KMS-11 (cell line): ENCODE measurements around the gene C3AR1.
"Not testable (repeated sequence)": the region's sequence is repeated elsewhere in the genome, so short reads cannot be mapped to it uniquely, and the experiment has no call there.

Source experiments
- H2AFZ ChIP-seq: fragments of 200-600 bp; sonication (generic); 2 replicates; pipeline ENCODE4 v1.6.1; 2016; ENCODE audit warnings: antibody characterized with exemption, mixed run types, low read depth
- H3K27ac ChIP-seq: fragments of 200-600 bp; sonication (generic); 2 replicates; pipeline ENCODE4 v1.6.1; 2016; ENCODE audit warnings: mild to moderate bottlenecking, mixed run types
- H3K27me3 ChIP-seq: fragments of 200-600 bp; sonication (generic); 2 replicates; pipeline ENCODE4 v1.6.1; 2017; ENCODE audit warnings: mild to moderate bottlenecking, low read depth, mixed run types, moderate library complexity; ENCODE audit not compliant: insufficient read depth
- H3K36me3 ChIP-seq: fragments of 200-600 bp; sonication (generic); 2 replicates; pipeline ENCODE4 v1.6.1; 2017; ENCODE audit warnings: mild to moderate bottlenecking, mixed run types; ENCODE audit not compliant: insufficient read depth
- H3K4me1 ChIP-seq: fragments of 200-600 bp; sonication (generic); 2 replicates; pipeline ENCODE4 v1.6.1; 2016; ENCODE audit warnings: mild to moderate bottlenecking, low read depth, mixed run types; ENCODE audit not compliant: poor library complexity, severe bottlenecking
- H3K4me2 ChIP-seq: fragments of 200-600 bp; sonication (generic); 2 replicates; pipeline ENCODE4 v1.7.0; 2016; ENCODE audit warnings: mild to moderate bottlenecking, mixed run types
- H3K4me3 ChIP-seq: fragments of 200-600 bp; sonication (generic); IDR thresholded peaks from 2 replicates; pipeline ENCODE4 v1.6.1; 2017; ENCODE audit warnings: low read depth, low read length, mixed read lengths; ENCODE audit not compliant: insufficient read depth
- H3K79me2 ChIP-seq: fragments of 200-600 bp; sonication (generic); 2 replicates; pipeline ENCODE4 v1.6.1; 2016; ENCODE audit warnings: low read depth, mixed run types; ENCODE audit not compliant: insufficient read depth
- H3K9ac ChIP-seq: fragments of 200-600 bp; sonication (generic); 2 replicates; pipeline ENCODE4 v1.6.1; 2016; ENCODE audit warnings: mild to moderate bottlenecking, mixed run types
- H4K20me1 ChIP-seq: fragments of 200-600 bp; sonication (generic); 2 replicates; pipeline ENCODE4 v1.6.1; 2016; ENCODE audit warnings: mild to moderate bottlenecking, mixed run types; ENCODE audit not compliant: insufficient read depth
- CTCF ChIP-seq: fragments of 200-600 bp; sonication (generic); conservative IDR thresholded peaks from 2 replicates; pipeline ENCODE4 v1.6.1; 2017; ENCODE audit warnings: low read depth, mild to moderate bottlenecking, antibody characterized with exemption, low read length, moderate library complexity, mixed read lengths

C3AR1 gene

GRCh38 chr12:8093291-8093690 is 27.1 kb upstream of the C3AR1 start:
- TF ChIP-seq CTCF = no peak
- Histone ChIP-seq H3K27ac (no peak overlapping the region), H3K4me3 (no peak overlapping the region), H3K79me2 (peaks cover 11% of the 10 kb centered on the region), H3K9ac (no peak overlapping the region), H3K36me3 (no peaks in the 10 kb centered on the region), H3K4me2 (no peak overlapping the region), H3K4me1 (no peaks in the 10 kb centered on the region), H2AFZ (no peak overlapping the region), H3K27me3 (no peaks in the 10 kb centered on the region), H4K20me1 (no peaks in the 10 kb centered on the region)

GRCh38 chr12:8089716-8090115 is 23.6 kb upstream of the C3AR1 start:
- Histone ChIP-seq H3K4me2 (no peak overlapping the region), H3K27me3 (no peaks in the 10 kb centered on the region), H3K79me2 (peaks cover 39% of the 10 kb centered on the region), H4K20me1 (no peaks in the 10 kb centered on the region), H3K4me3 (no peak overlapping the region), H2AFZ (no peak overlapping the region), H3K4me1 (peaks cover 20% of the 10 kb centered on the region), H3K9ac (no peak overlapping the region), H3K27ac (no peak overlapping the region), H3K36me3 (no peaks in the 10 kb centered on the region)
- no peak for TF ChIP-seq CTCF

- Histone ChIP-seq H3K79me2 (peaks cover 44% of the 10 kb centered on the region), H3K4me1 (peaks cover 20% of the 10 kb centered on the region)
- H3K9ac ChIP-seq, H2AFZ ChIP-seq, H3K27ac ChIP-seq, H3K36me3 ChIP-seq, H3K4me3 ChIP-seq, H3K27me3 ChIP-seq, H4K20me1 ChIP-seq, H3K4me2 ChIP-seq: not testable (repeated sequence)
Measured at GRCh38 chr12:8089277-8089676, 23.1 kb upstream of the C3AR1 start.

- Histone ChIP-seq H3K4me2 (no peak overlapping the region), H3K4me1 (peaks cover 26% of the 10 kb centered on the region), H3K79me2 (peaks cover 51% of the 10 kb centered on the region), H4K20me1 (no peaks in the 10 kb centered on the region), H3K9ac (no peak overlapping the region), H3K36me3 (no peaks in the 10 kb centered on the region), H3K27me3 (no peaks in the 10 kb centered on the region), H2AFZ (no peak overlapping the region), H3K4me3 (no peak overlapping the region), H3K27ac (no peak overlapping the region)
- no peak for TF ChIP-seq CTCF
Measured at GRCh38 chr12:8088574-8088973, 22.4 kb upstream of the C3AR1 start.

GRCh38 chr12:8087666-8088065 is 21.5 kb upstream of the C3AR1 start:
- H4K20me1 ChIP-seq = no peaks in the 10 kb centered on the region
- H3K36me3 ChIP-seq = no peaks in the 10 kb centered on the region
- H3K4me3 ChIP-seq = no peak overlapping the region
- H3K27me3 ChIP-seq = no peaks in the 10 kb centered on the region
- no peak overlapping the region for H2AFZ ChIP-seq
- H3K4me1 ChIP-seq = peaks cover 32% of the 10 kb centered on the region
- no peak overlapping the region for H3K27ac ChIP-seq
- TF ChIP-seq CTCF = no peak
- H3K4me2 ChIP-seq = peak overlapping the region; percentile 26; the same call in 1 of the 2 replicates
- peaks cover 60% of the 10 kb centered on the region for H3K79me2 ChIP-seq
- H3K9ac ChIP-seq = no peak overlapping the region

GRCh38 chr12:8084351-8084750 is 18.2 kb upstream of the C3AR1 start:
- H4K20me1 ChIP-seq, H3K4me3 ChIP-seq, H3K4me2 ChIP-seq, H3K27me3 ChIP-seq, H3K9ac ChIP-seq, H3K36me3 ChIP-seq, H2AFZ ChIP-seq, H3K27ac ChIP-seq: not testable (repeated sequence)
- Histone ChIP-seq H3K79me2 (peaks cover 61% of the 10 kb centered on the region), H3K4me1 (peaks cover 47% of the 10 kb centered on the region)
